GM23248 (cell line): Measurements from ENCODE around the gene SLC10A6. TPM values are rescaled to one million over a fixed set of nuclear protein-coding genes. Genes with fewer than 3 reads are reported as not detected.
A peak's percentile ranks its signal among the peaks of the same experiment; 100 is the strongest.

ENCODE experiments used
- DNase-seq: peaks from one replicate; pipeline ENCODE4 v3.0.0-alpha.2; 2015
- H2AFZ ChIP-seq: fragments of 200-600 bp; sonication (generic); 2 replicates; pipeline ENCODE4 v1.6.1; 2016; ENCODE audit warnings: antibody characterized with exemption
- H3F3A ChIP-seq: fragments of 200-600 bp; sonication (generic); 2 replicates; pipeline ENCODE4 v1.6.1; 2016; ENCODE audit warnings: mild to moderate bottlenecking, antibody characterized with exemption, mixed run types; ENCODE audit not compliant: insufficient read depth
- H3K27ac ChIP-seq: fragments of 200-600 bp; sonication (generic); 2 replicates; pipeline ENCODE4 v1.5.1; 2016; ENCODE audit warnings: mild to moderate bottlenecking
- H3K27me3 ChIP-seq: fragments of 200-600 bp; sonication (generic); replicated peaks from 2 replicates; pipeline ENCODE4 v1.6.1; 2016; ENCODE audit warnings: mild to moderate bottlenecking; ENCODE audit not compliant: insufficient read depth
- H3K36me3 ChIP-seq: fragments of 200-600 bp; sonication (generic); 2 replicates; pipeline ENCODE4 v1.6.1; 2016; ENCODE audit warnings: low read depth, mild to moderate bottlenecking
- H3K4me1 ChIP-seq: fragments of 200-600 bp; sonication (generic); 2 replicates; pipeline ENCODE4 v1.6.1; 2016; ENCODE audit warnings: mild to moderate bottlenecking; ENCODE audit not compliant: insufficient read depth
- H3K4me2 ChIP-seq: fragments of 200-600 bp; sonication (generic); one replicate; pipeline ENCODE4 v1.6.1; 2016; ENCODE audit warnings: mild to moderate bottlenecking; ENCODE audit not compliant: unreplicated experiment
- H3K4me3 ChIP-seq: fragments of 200-600 bp; sonication (generic); 2 replicates; pipeline ENCODE4 v1.5.1; 2016; ENCODE audit warnings: mild to moderate bottlenecking
- H3K79me2 ChIP-seq: fragments of 200-600 bp; sonication (generic); 2 replicates; pipeline ENCODE4 v1.6.1; 2016; ENCODE audit warnings: mild to moderate bottlenecking; ENCODE audit not compliant: insufficient read depth
- H3K9ac ChIP-seq: fragments of 200-600 bp; sonication (generic); 2 replicates; pipeline ENCODE4 v1.6.1; 2016; ENCODE audit warnings: mild to moderate bottlenecking
- H3K9me2 ChIP-seq: fragments of 200-600 bp; sonication (generic); 2 replicates; pipeline ENCODE4 v1.6.1; 2016; ENCODE audit warnings: mixed run types, mild to moderate bottlenecking, moderate library complexity; ENCODE audit not compliant: insufficient read depth
- H3K9me3 ChIP-seq: fragments of 200-600 bp; sonication (generic); one replicate; pipeline ENCODE4 v1.6.1; 2017; ENCODE audit warnings: low read depth
- H4K20me1 ChIP-seq: fragments of 200-600 bp; sonication (generic); 2 replicates; pipeline ENCODE4 v1.6.0; 2016; ENCODE audit not compliant: insufficient read depth
- EZH2 ChIP-seq: fragments of 200-600 bp; sonication (generic); IDR thresholded peaks from 2 replicates; pipeline ENCODE4 v1.6.1; 2018; ENCODE audit warnings: antibody characterized with exemption, mild to moderate bottlenecking; ENCODE audit not compliant: insufficient read depth, poor library complexity, severe bottlenecking
- EZH2phosphoT487 ChIP-seq: fragments of 200-600 bp; sonication (generic); IDR thresholded peaks from 2 replicates; pipeline ENCODE4 v1.6.1; 2018; ENCODE audit warnings: antibody characterized with exemption, moderate library complexity, mild to moderate bottlenecking, low read depth; ENCODE audit not compliant: insufficient read depth
- WGBS, 2 experiments: methylation state at CpG; one replicate each; pipeline ENCODE4 v1.1.6; 2015 to 2017; ENCODE audit warnings: low lambda C conversion rate in 2 of 2, low coverage in 1 of 2; ENCODE audit errors: missing lambda C conversion rate in 2 of 2; 5-methylcytosine and 5-hydroxymethylcytosine counted together
- in situ Hi-C: fragments of 300-500 bp; cut with MboI; formaldehyde crosslinking; loops from 2 replicates; pipeline ENCODE4 v1.15.0; 2020
- polyA plus RNA-seq: library from polyadenylated mRNA; unstranded; fragments of >200 nt; fragmentation: Nextera tagmentation; extraction: Ambion mirVana; gene quantifications from 2 replicates; pipeline ENCODE4 v1.2.1, GENCODE V29; 2016
- total RNA-seq: library from RNA; depleted of rRNA; stranded (reverse); fragments of >200 nt; shearing (Covaris generic); gene quantifications from 2 replicates; pipeline ENCODE4 v1.2.3, GENCODE V29; 2014; rRNA removed

SLC10A6 gene
- total RNA-seq (not detected in 2 replicates), polyA plus RNA-seq (not detected in 2 replicates)

GRCh38 chr4:86848732-86849619 lies at the start of gene SLC10A6:
SLC10A6 (minus strand) TSS chr4:86849384; CDS start chr4:86849115, 269 bp downstream.
- Histone ChIP-seq H3K4me2 (peak within 1 kb of the TSS; percentile 37), H3K4me3 (no peak within 1 kb of the TSS), H3K27ac (no peak within 1 kb of the TSS), H3K4me1 (peaks cover 26% of the 10 kb centered on the region), H3K9me3 (no peaks in the 10 kb centered on the region), H3K27me3 (no peaks in the 10 kb centered on the region), H3K9me2 (no peaks in the 10 kb centered on the region), H3K79me2 (no peaks in the 10 kb centered on the region), H3F3A (0 out of 2 replicates have a peak, but pooled peaks cover 9% of the 10 kb centered on the region), H3K36me3 (no peaks in the 10 kb centered on the region), H2AFZ (peak within 1 kb of the TSS; percentile 45), H4K20me1 (no peaks in the 10 kb centered on the region), H3K9ac (no peak within 1 kb of the TSS)
- in situ Hi-C loops, result no loop called here
- TF ChIP-seq EZH2phosphoT487, result no peak
- TF ChIP-seq EZH2, result no peak
- DNase-seq, result peak; percentile 55
- 22 to 28% methylated on average over 11 of the region's 11 CpGs for WGBS, 2 experiments

GRCh38 chr4:86898562-86898961 lies 49.4 kb upstream of the SLC10A6 start:
- DNase-seq, result no peak
- in situ Hi-C loops, result loop anchor here (5.0 kb wide), 1 partner anchor 401 kb away; no protein-coding TSS in a partner anchor
- no peaks in the 10 kb centered on the region for H3K36me3 ChIP-seq
- H3K27me3 ChIP-seq, result no peaks in the 10 kb centered on the region
- H4K20me1 ChIP-seq, result no peaks in the 10 kb centered on the region
- no peaks in the 10 kb centered on the region for H3K79me2 ChIP-seq
- no peaks in the 10 kb centered on the region for H3K9me2 ChIP-seq
- H3K9ac ChIP-seq, result no peak overlapping the region
- H3K4me3 ChIP-seq, result no peak overlapping the region
- no peak for TF ChIP-seq EZH2phosphoT487
- no peak for TF ChIP-seq EZH2
- H3K4me1 ChIP-seq, result peaks cover 7% of the 10 kb centered on the region; the same call in 1 of the 2 replicates
- H2AFZ ChIP-seq, result no peak overlapping the region
- H3K4me2 ChIP-seq, result no peak overlapping the region
- H3F3A ChIP-seq, result peaks cover 14% of the 10 kb centered on the region
- 96 to 98% methylated on average over 4 of the region's 4 CpGs for WGBS, 2 experiments
- no peaks in the 10 kb centered on the region for H3K9me3 ChIP-seq
- no peak overlapping the region for H3K27ac ChIP-seq

- peak; percentile 23 for DNase-seq
- H3K4me1 ChIP-seq, result peaks cover 7% of the 10 kb centered on the region; the same call in 1 of the 2 replicates
- no peaks in the 10 kb centered on the region for H3K79me2 ChIP-seq
- no peaks in the 10 kb centered on the region for H4K20me1 ChIP-seq
- no peaks in the 10 kb centered on the region for H3K9me3 ChIP-seq
- H3F3A ChIP-seq, result peaks cover 14% of the 10 kb centered on the region
- H3K9me2 ChIP-seq, result no peaks in the 10 kb centered on the region
- H3K4me3 ChIP-seq, result no peak overlapping the region
- no peak overlapping the region for H3K9ac ChIP-seq
- no peak overlapping the region for H3K27ac ChIP-seq
- H3K27me3 ChIP-seq, result no peaks in the 10 kb centered on the region
- H2AFZ ChIP-seq, result no peak overlapping the region
- in situ Hi-C loops, result loop anchor here (5.0 kb wide), 1 partner anchor 399 kb away; no protein-coding TSS in a partner anchor
- H3K36me3 ChIP-seq, result no peaks in the 10 kb centered on the region
- 36 to 45% methylated on average over 4 of the region's 4 CpGs for WGBS, 2 experiments
- TF ChIP-seq EZH2 (no peak), EZH2phosphoT487 (no peak)
- no peak overlapping the region for H3K4me2 ChIP-seq
These were observed 47.4 kb upstream of the SLC10A6 start for GRCh38 chr4:86896596-86896995.

GRCh38 chr4:86895692-86896488 lies 46.7 kb upstream of the SLC10A6 start:
- peaks cover 7% of the 10 kb centered on the region; the same call in 1 of the 2 replicates for H3K4me1 ChIP-seq
- H3K4me3 ChIP-seq, result no peak overlapping the region
- no peaks in the 10 kb centered on the region for H3K9me2 ChIP-seq
- no peak overlapping the region for H3K9ac ChIP-seq
- H3K79me2 ChIP-seq, result no peaks in the 10 kb centered on the region
- H3F3A ChIP-seq, result peaks cover 14% of the 10 kb centered on the region
- 71 to 73% methylated on average over 6 of the region's 6 CpGs for WGBS, 2 experiments
- in situ Hi-C loops, result loop anchor here (5.0 kb wide), 1 partner anchor 399 kb away; no protein-coding TSS in a partner anchor
- H4K20me1 ChIP-seq, result no peaks in the 10 kb centered on the region
- no peaks in the 10 kb centered on the region for H3K27me3 ChIP-seq
- no peak overlapping the region for H2AFZ ChIP-seq
- no peaks in the 10 kb centered on the region for H3K9me3 ChIP-seq
- no peak overlapping the region for H3K4me2 ChIP-seq
- TF ChIP-seq EZH2 (no peak), EZH2phosphoT487 (no peak)
- DNase-seq, result peak; percentile 83
- no peaks in the 10 kb centered on the region for H3K36me3 ChIP-seq
- H3K27ac ChIP-seq, result no peak overlapping the region
